Astrocyte (in vitro differentiated cells and primary cell): Measurements from ENCODE around the gene FAM219A. TPM values are rescaled to one million over a fixed set of nuclear protein-coding genes. Genes with fewer than 3 reads are reported as not detected.

ENCODE experiments used
- DNase-seq: peaks from one replicate; pipeline ENCODE4 v3.0.0-alpha.2; 2010; ENCODE audit warnings: low read depth
- FAIRE-seq: peaks from 2 replicates; lab custom pipeline; 2011; peaks lifted over from hg19 to GRCh38; lab: Jason Lieb, UNC
- H2AFZ ChIP-seq: 2 replicates; pipeline ENCODE4 v1.6.0; 2012; ENCODE audit warnings: low read depth, low read length, inconsistent platforms
- H3K27ac ChIP-seq: 2 replicates; pipeline ENCODE4 v1.5.1; 2011; ENCODE audit warnings: low read depth, low read length, inconsistent platforms
- H3K27me3 ChIP-seq: 2 replicates; pipeline ENCODE4 v1.6.0; 2011; ENCODE audit warnings: low read length, inconsistent platforms; ENCODE audit not compliant: insufficient read depth
- H3K36me3 ChIP-seq: 2 replicates; pipeline ENCODE4 v1.5.1; 2011; ENCODE audit warnings: low read length, inconsistent platforms; ENCODE audit not compliant: insufficient read depth
- H3K4me1 ChIP-seq: 2 replicates; pipeline ENCODE4 v1.5.1; 2011; ENCODE audit warnings: low read length, inconsistent platforms; ENCODE audit not compliant: insufficient read depth
- H3K4me2 ChIP-seq: 2 replicates; pipeline ENCODE4 v1.6.0; 2012; ENCODE audit warnings: low read length, inconsistent platforms
- H3K4me3 ChIP-seq: 2 replicates; pipeline ENCODE4 v1.5.1; 2011; ENCODE audit warnings: low read depth, mild to moderate bottlenecking, low read length, inconsistent platforms; ENCODE audit not compliant: insufficient read depth
- H3K79me2 ChIP-seq: 2 replicates; pipeline ENCODE4 v1.6.0; 2012; ENCODE audit warnings: mild to moderate bottlenecking, low read length, inconsistent platforms; ENCODE audit not compliant: insufficient read depth
- H3K9ac ChIP-seq: 2 replicates; pipeline ENCODE4 v1.6.0; 2012; ENCODE audit warnings: mild to moderate bottlenecking, low read length, inconsistent platforms
- H3K9me3 ChIP-seq: 2 replicates; pipeline ENCODE4 v1.5.1; 2012; ENCODE audit warnings: low read depth, mild to moderate bottlenecking, low read length, inconsistent platforms; ENCODE audit not compliant: insufficient read depth
- H4K20me1 ChIP-seq: 2 replicates; pipeline ENCODE4 v1.6.0; 2012; ENCODE audit warnings: low read length, inconsistent platforms; ENCODE audit not compliant: insufficient read depth
- H3K27ac Mint-ChIP-seq: one replicate; pipeline ENCODE4 v1.8.0; 2021; ENCODE audit warnings: mild to moderate bottlenecking, mixed read lengths; ENCODE audit not compliant: unreplicated experiment
- H3K27me3 Mint-ChIP-seq: one replicate; pipeline ENCODE4 v1.8.0; 2021; ENCODE audit warnings: low read depth, mixed read lengths; ENCODE audit not compliant: unreplicated experiment
- H3K36me3 Mint-ChIP-seq: one replicate; pipeline ENCODE4 v1.8.0; 2021; ENCODE audit warnings: low read depth, mixed read lengths; ENCODE audit not compliant: unreplicated experiment
- H3K4me1 Mint-ChIP-seq: one replicate; pipeline ENCODE4 v1.8.0; 2021; ENCODE audit warnings: low read depth, mixed read lengths; ENCODE audit not compliant: unreplicated experiment
- H3K4me3 Mint-ChIP-seq: one replicate; pipeline ENCODE4 v1.8.0; 2021; ENCODE audit warnings: mild to moderate bottlenecking, moderate library complexity, mixed read lengths; ENCODE audit not compliant: unreplicated experiment
- H3K9me3 Mint-ChIP-seq: one replicate; pipeline ENCODE4 v1.8.0; 2021; ENCODE audit warnings: mild to moderate bottlenecking, mixed read lengths; ENCODE audit not compliant: unreplicated experiment
- CTCF ChIP-seq: IDR thresholded peaks from 2 replicates; pipeline ENCODE4 v1.5.1; 2011; ENCODE audit warnings: low read depth, mild to moderate bottlenecking, inconsistent platforms, low read length, moderate library complexity; ENCODE audit not compliant: insufficient read depth
- EZH2 ChIP-seq: IDR thresholded peaks from 2 replicates; pipeline ENCODE4 v1.6.1; 2012; ENCODE audit warnings: mild to moderate bottlenecking, low read length, inconsistent platforms; ENCODE audit not compliant: insufficient read depth
- total RNA-seq: library from RNA; stranded (reverse); gene quantifications from 2 replicates; pipeline ENCODE4 v1.2.1, GENCODE V29; 2021

The FAM219A gene
- total RNA-seq, 1 donor from 2014 or later: 63.5 TPM

DNA sequence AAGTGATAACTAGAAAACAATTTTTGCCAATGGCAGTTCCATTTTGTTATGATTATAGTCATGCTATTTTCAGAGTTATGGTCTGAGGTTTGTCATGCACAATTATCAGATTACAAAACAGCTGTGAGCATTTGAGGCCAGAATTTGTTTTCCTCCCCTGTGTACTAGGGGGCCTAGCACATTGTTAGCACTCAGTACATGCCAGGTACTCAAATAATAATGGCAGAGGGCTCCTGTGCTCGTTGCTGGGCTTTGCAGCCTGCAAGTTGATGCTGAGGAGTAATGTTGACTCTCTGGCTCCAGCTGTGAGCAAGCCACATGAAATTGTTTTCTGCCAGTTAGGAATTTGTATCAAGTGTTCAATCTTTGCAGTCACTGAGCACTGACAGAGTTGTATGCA lies 7.1 kb upstream of the FAM219A start:
- H3K4me1 ChIP-seq: peaks cover 7% of the 10 kb centered on the region
- DNase-seq (no peak), FAIRE-seq (no peak)
- H3K27ac ChIP-seq: no peak overlapping the region
- H4K20me1 ChIP-seq: no peaks in the 10 kb centered on the region
- TF ChIP-seq EZH2 (no peak), CTCF (no peak)
- H3K36me3 ChIP-seq: no peaks in the 10 kb centered on the region
- H2AFZ ChIP-seq: no peak overlapping the region
- Mint-ChIP-seq H3K4me1 (peaks cover 10% of the 10 kb centered on the region), H3K9me3 (no peaks in the 10 kb centered on the region), H3K27ac (no peak overlapping the region), H3K36me3 (no peaks in the 10 kb centered on the region), H3K4me3 (no peak overlapping the region), H3K27me3 (no peaks in the 10 kb centered on the region)
- H3K27me3 ChIP-seq: peaks cover 21% of the 10 kb centered on the region
- no peak overlapping the region for H3K4me3 ChIP-seq
- no peaks in the 10 kb centered on the region for H3K79me2 ChIP-seq
- H3K9ac ChIP-seq: no peak overlapping the region
- H3K9me3 ChIP-seq: no peaks in the 10 kb centered on the region
- no peak overlapping the region for H3K4me2 ChIP-seq

GRCh38 chr9:34464571-34464970 lies 6.2 kb upstream of the FAM219A start:
- H3K27ac Mint-ChIP-seq: no peak overlapping the region
- peaks cover 18% of the 10 kb centered on the region for H3K4me1 Mint-ChIP-seq
- no peak for FAIRE-seq

More at GRCh38 chr9:34464571-34464970, 6.2 kb upstream of the FAM219A start:
- peaks cover 21% of the 10 kb centered on the region for H3K27me3 ChIP-seq
- no peaks in the 10 kb centered on the region for H3K36me3 ChIP-seq
- H3K27me3 Mint-ChIP-seq: no peaks in the 10 kb centered on the region
- no peaks in the 10 kb centered on the region for H3K9me3 ChIP-seq
- H3K79me2 ChIP-seq: no peaks in the 10 kb centered on the region
- no peak overlapping the region for H3K4me2 ChIP-seq
- H3K9ac ChIP-seq: no peak overlapping the region
- DNase-seq: no peak
- no peak overlapping the region for H3K4me3 Mint-ChIP-seq
- H3K27ac ChIP-seq: no peak overlapping the region
- no peaks in the 10 kb centered on the region for H3K9me3 Mint-ChIP-seq
- H4K20me1 ChIP-seq: no peaks in the 10 kb centered on the region
- H3K36me3 Mint-ChIP-seq: no peaks in the 10 kb centered on the region
- TF ChIP-seq CTCF: no peak
- TF ChIP-seq EZH2: no peak
- no peak overlapping the region for H2AFZ ChIP-seq
- H3K4me3 ChIP-seq: no peak overlapping the region
- peaks cover 7% of the 10 kb centered on the region for H3K4me1 ChIP-seq
